ENCODE results near the gene CREB3L2.

GRCh38 chr7:138033241-138033640, 31.4 kb upstream of the CREB3L2 start:
- TF ChIP-seq POLR2A (IDR thresholded peaks at IDR 0.05), result no peak
- TF ChIP-seq CTCF (IDR thresholded peaks at IDR 0.05), result no peak
- no peak for TF ChIP-seq EP300 (IDR thresholded peaks at IDR 0.05)

All from ovary (tissue), 3 donors.